Hepatocyte (in vitro differentiated cells): ENCODE data around the gene SIL1. TPM values are rescaled to one million over a fixed set of nuclear protein-coding genes. Genes with fewer than 3 reads are reported as not detected.

Experiments
- DNase-seq: peaks from one replicate; pipeline ENCODE4 v3.0.0-alpha.2; 2016; ENCODE audit warnings: low spot score
- H2AFZ ChIP-seq: fragments of 200-600 bp; sonication (generic); 2 replicates; pipeline ENCODE4 v1.6.0; 2016; ENCODE audit warnings: antibody characterized with exemption, mild to moderate bottlenecking
- H3K27ac ChIP-seq: fragments of 200-600 bp; sonication (generic); 2 replicates; pipeline ENCODE4 v1.5.1; 2016; ENCODE audit warnings: mild to moderate bottlenecking
- H3K27me3 ChIP-seq: fragments of 200-600 bp; sonication (generic); 2 replicates; pipeline ENCODE4 v1.6.1; 2016
- H3K36me3 ChIP-seq: fragments of 200-600 bp; sonication (generic); replicated peaks from 2 replicates; pipeline ENCODE4 v1.5.1; 2016; ENCODE audit warnings: low read depth; ENCODE audit not compliant: insufficient read depth
- H3K4me1 ChIP-seq: fragments of 200-600 bp; sonication (generic); 2 replicates; pipeline ENCODE4 v1.5.1; 2016; ENCODE audit warnings: mild to moderate bottlenecking, moderate library complexity; ENCODE audit not compliant: insufficient read depth
- H3K4me2 ChIP-seq: fragments of 200-600 bp; sonication (generic); 2 replicates; pipeline ENCODE4 v1.6.0; 2016
- H3K4me3 ChIP-seq: fragments of 200-600 bp; sonication (generic); 2 replicates; pipeline ENCODE4 v1.5.1; 2016; ENCODE audit warnings: mild to moderate bottlenecking
- H3K79me2 ChIP-seq: fragments of 200-600 bp; sonication (generic); 2 replicates; pipeline ENCODE4 v1.6.0; 2017; ENCODE audit warnings: mild to moderate bottlenecking
- H3K9me2 ChIP-seq: fragments of 200-600 bp; sonication (generic); replicated peaks from 2 replicates; pipeline ENCODE4 v1.6.0; 2017; ENCODE audit warnings: mild to moderate bottlenecking; ENCODE audit not compliant: insufficient read depth
- H3K9me3 ChIP-seq: fragments of 200-600 bp; sonication (generic); 2 replicates; pipeline ENCODE4 v1.5.1; 2016; ENCODE audit warnings: low read depth, mild to moderate bottlenecking
- H4K20me1 ChIP-seq: fragments of 200-600 bp; sonication (generic); 2 replicates; pipeline ENCODE4 v1.6.0; 2016; ENCODE audit warnings: mild to moderate bottlenecking; ENCODE audit not compliant: insufficient read depth, poor library complexity, severe bottlenecking
- EZH2 ChIP-seq: fragments of 200-600 bp; sonication (generic); IDR thresholded peaks from 2 replicates; pipeline ENCODE4 v1.6.1; 2016; ENCODE audit warnings: antibody characterized with exemption, mild to moderate bottlenecking, borderline replicate concordance
- EZH2phosphoT487 ChIP-seq: fragments of 200-600 bp; sonication (generic); IDR thresholded peaks from one replicate; pipeline ENCODE4 v1.6.1; 2018; ENCODE audit warnings: antibody characterized with exemption, mild to moderate bottlenecking, low read depth, moderate library complexity; ENCODE audit not compliant: unreplicated experiment, severe bottlenecking
- WGBS: methylation state at CpG from one replicate; pipeline ENCODE4 v1.1.6; 2016; ENCODE audit warnings: low lambda C conversion rate; ENCODE audit errors: missing lambda C conversion rate; 5-methylcytosine and 5-hydroxymethylcytosine counted together
- polyA plus RNA-seq: library from polyadenylated mRNA; unstranded; fragments of >200 nt; fragmentation: Nextera tagmentation; extraction: Ambion mirVana; gene quantifications from 2 replicates; pipeline ENCODE4 v1.2.1, GENCODE V29; 2016
- total RNA-seq: library from RNA; depleted of rRNA; stranded (reverse); fragments of >200 nt; gene quantifications from 2 replicates; pipeline ENCODE4 v1.2.3, GENCODE V29; 2014
- TF ChIP-seq, protein P1 (sequence below): fragments of 200-600 bp; sonication (generic); IDR thresholded peaks from 2 replicates; pipeline ENCODE4 v1.5.1; 2016; ENCODE audit warnings: antibody characterized with exemption, mild to moderate bottlenecking; ENCODE audit not compliant: poor library complexity

Gene SIL1
- total and polyA plus RNA-seq, 2 experiments from 2014 or later: 82.0 to 176 TPM

DNA sequence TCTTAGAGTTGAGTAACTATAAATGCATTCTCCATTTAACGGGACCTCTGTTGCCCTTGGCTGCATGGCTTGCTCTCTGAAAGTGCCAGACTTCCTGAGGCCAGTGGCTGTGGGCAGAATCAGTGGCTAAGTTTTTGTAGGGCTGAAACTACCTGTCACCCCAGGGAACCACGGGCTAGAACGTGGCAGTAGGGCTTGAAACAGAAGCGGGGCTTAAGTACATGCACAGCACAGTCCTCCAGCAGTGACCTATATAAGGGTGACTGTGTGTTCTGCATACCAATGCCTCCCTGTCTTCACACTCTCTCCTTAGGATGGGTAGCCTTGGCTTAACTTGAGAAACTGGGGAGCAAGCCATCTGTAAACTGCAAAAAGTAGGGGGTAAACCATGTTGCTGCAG lies 279.5 kb downstream of the SIL1 start:
- WGBS: 79% methylated on average over 4 of the region's 4 CpGs
- Histone ChIP-seq H3K27ac (no peak overlapping the region), H3K27me3 (no peaks in the 10 kb centered on the region), H3K4me3 (no peak overlapping the region), H3K9me3 (no peaks in the 10 kb centered on the region), H3K79me2 (peaks cover 37% of the 10 kb centered on the region), H3K36me3 (no peaks in the 10 kb centered on the region), H4K20me1 (peaks cover 8% of the 10 kb centered on the region), H2AFZ (no peak overlapping the region), H3K4me1 (no peaks in the 10 kb centered on the region), H3K4me2 (no peak overlapping the region), H3K9me2 (no peaks in the 10 kb centered on the region)
- TF ChIP-seq EZH2 (no peak), EZH2phosphoT487 (no peak)
- TF ChIP-seq, protein P1, sequence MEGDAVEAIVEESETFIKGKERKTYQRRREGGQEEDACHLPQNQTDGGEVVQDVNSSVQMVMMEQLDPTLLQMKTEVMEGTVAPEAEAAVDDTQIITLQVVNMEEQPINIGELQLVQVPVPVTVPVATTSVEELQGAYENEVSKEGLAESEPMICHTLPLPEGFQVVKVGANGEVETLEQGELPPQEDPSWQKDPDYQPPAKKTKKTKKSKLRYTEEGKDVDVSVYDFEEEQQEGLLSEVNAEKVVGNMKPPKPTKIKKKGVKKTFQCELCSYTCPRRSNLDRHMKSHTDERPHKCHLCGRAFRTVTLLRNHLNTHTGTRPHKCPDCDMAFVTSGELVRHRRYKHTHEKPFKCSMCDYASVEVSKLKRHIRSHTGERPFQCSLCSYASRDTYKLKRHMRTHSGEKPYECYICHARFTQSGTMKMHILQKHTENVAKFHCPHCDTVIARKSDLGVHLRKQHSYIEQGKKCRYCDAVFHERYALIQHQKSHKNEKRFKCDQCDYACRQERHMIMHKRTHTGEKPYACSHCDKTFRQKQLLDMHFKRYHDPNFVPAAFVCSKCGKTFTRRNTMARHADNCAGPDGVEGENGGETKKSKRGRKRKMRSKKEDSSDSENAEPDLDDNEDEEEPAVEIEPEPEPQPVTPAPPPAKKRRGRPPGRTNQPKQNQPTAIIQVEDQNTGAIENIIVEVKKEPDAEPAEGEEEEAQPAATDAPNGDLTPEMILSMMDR: no peak
- no peak for DNase-seq

DNA sequence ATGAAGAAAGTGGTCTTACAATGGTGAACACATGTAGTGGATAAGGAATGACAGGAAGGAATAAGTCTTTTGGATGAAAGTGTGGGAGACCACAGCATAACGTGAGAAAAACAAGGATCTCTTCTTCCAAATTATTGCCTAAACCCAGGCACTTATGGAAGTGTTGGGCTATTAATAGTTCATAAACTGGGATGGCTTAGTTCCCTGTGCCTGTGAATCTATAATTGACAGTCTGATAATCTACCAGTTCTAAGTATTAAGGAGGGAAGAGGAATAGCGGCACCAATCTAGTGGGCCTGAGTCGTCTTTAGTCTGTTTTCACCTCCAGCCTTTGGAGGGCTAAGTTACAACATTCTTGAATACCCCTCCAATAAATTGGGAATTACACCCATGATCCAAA lies 283.8 kb downstream of the SIL1 start:
- Histone ChIP-seq H3K4me2 (no peak overlapping the region), H3K4me1 (no peaks in the 10 kb centered on the region)
- no peak for DNase-seq

DNA sequence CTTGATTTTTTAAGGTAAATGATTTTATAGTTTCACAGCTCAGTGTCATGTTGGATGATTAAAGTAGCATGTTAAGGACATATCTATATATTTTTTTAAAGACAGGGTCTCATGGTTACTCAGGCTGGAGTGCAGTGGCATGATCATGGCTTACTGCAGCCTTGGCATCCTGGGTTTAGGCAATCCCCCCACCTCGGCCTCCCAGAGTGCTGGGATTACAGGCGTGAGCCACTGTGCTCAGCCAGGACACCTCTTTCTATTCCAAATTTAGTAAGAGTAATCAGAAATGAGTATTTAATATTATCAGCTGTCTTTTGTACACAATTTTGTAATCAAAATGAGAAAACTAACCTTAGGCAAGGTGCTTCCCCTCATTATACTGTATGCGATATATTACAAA lies 284.4 kb downstream of the SIL1 start:
- TF ChIP-seq EZH2phosphoT487: no peak
- TF ChIP-seq, protein P1: no peak
- TF ChIP-seq EZH2: no peak
- Histone ChIP-seq H3K79me2 (peaks cover 26% of the 10 kb centered on the region), H4K20me1 (no peaks in the 10 kb centered on the region), H3K27ac (no peak overlapping the region), H3K4me1 (no peaks in the 10 kb centered on the region), H3K4me3 (no peak overlapping the region), H3K36me3 (no peaks in the 10 kb centered on the region), H3K9me3 (no peaks in the 10 kb centered on the region), H3K9me2 (no peaks in the 10 kb centered on the region), H2AFZ (no peak overlapping the region), H3K4me2 (no peak overlapping the region), H3K27me3 (no peaks in the 10 kb centered on the region)
- WGBS: 97% methylated on average over 3 of the region's 3 CpGs
- no peak for DNase-seq

More for the DNA sequence above, 283.8 kb downstream of the SIL1 start:
- Histone ChIP-seq H3K9me3 (no peaks in the 10 kb centered on the region), H3K27ac (no peak overlapping the region), H3K36me3 (no peaks in the 10 kb centered on the region), H3K9me2 (no peaks in the 10 kb centered on the region), H2AFZ (no peak overlapping the region), H3K4me3 (no peak overlapping the region), H3K79me2 (peaks cover 24% of the 10 kb centered on the region), H3K27me3 (no peaks in the 10 kb centered on the region), H4K20me1 (no peaks in the 10 kb centered on the region)
- no peak for TF ChIP-seq EZH2phosphoT487
- no peak for TF ChIP-seq EZH2
- TF ChIP-seq, protein P1: no peak
- WGBS: 92% methylated on average over 3 of the region's 3 CpGs

DNA sequence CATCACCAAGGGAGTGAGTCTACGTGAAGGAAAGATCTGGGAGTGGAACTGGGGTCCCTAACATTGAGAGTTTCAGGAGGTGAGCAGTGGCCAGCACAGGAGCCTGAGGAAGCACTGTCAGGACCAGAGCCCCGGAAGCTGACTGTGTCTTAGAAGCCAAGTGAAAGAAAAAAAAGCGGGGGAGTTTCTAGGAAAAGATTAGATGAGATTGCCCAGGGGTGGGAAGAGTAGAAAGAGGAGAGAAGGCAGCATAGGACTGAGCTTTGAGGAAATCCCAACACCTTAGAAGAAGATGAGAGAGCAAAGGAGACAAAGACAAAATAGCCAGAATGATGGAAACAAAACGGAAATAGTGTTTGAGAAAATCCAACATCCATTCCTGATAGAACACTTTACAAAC lies 286.1 kb downstream of the SIL1 start:
- Histone ChIP-seq H3K27me3 (no peaks in the 10 kb centered on the region), H3K27ac (no peak overlapping the region), H2AFZ (no peak overlapping the region), H3K4me2 (no peak overlapping the region), H3K4me1 (no peaks in the 10 kb centered on the region), H3K4me3 (no peak overlapping the region), H3K9me2 (no peaks in the 10 kb centered on the region), H3K36me3 (no peaks in the 10 kb centered on the region), H4K20me1 (peaks cover 2% of the 10 kb centered on the region), H3K79me2 (peaks cover 27% of the 10 kb centered on the region), H3K9me3 (no peaks in the 10 kb centered on the region)
- DNase-seq: no peak
- TF ChIP-seq, protein P1: no peak
- TF ChIP-seq EZH2phosphoT487 (no peak), EZH2 (no peak)
- WGBS: 98% methylated on average over 4 of the region's 4 CpGs
